ENCODE measurements around the gene DDX54.

DNA sequence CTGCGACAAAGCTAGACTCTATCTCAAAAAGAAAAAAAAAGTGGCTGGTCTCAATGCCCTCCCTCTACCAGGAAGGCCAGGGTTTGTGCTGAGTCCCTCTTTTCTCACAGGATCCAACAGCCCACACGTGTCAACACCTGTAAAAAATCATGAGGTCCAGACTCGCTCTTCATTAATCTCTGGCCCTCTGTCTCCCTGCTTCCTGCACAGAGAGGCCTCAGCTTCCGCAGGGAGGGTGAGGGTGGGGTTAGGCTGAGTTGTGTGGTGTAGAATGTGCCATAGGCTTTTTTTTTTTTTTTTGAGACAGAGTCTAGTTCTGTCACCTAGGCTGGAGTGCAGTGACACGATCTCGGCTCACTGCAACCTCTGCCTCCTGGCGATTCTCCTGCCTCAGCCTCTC is 29.6 kb downstream of the DDX54 start:
- TF ChIP-seq, protein P1, sequence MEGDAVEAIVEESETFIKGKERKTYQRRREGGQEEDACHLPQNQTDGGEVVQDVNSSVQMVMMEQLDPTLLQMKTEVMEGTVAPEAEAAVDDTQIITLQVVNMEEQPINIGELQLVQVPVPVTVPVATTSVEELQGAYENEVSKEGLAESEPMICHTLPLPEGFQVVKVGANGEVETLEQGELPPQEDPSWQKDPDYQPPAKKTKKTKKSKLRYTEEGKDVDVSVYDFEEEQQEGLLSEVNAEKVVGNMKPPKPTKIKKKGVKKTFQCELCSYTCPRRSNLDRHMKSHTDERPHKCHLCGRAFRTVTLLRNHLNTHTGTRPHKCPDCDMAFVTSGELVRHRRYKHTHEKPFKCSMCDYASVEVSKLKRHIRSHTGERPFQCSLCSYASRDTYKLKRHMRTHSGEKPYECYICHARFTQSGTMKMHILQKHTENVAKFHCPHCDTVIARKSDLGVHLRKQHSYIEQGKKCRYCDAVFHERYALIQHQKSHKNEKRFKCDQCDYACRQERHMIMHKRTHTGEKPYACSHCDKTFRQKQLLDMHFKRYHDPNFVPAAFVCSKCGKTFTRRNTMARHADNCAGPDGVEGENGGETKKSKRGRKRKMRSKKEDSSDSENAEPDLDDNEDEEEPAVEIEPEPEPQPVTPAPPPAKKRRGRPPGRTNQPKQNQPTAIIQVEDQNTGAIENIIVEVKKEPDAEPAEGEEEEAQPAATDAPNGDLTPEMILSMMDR (IDR thresholded peaks at IDR 0.05): no peak
- no peak for TF ChIP-seq EP300 (IDR thresholded peaks at IDR 0.05)
- TF ChIP-seq POLR2A (IDR thresholded peaks at IDR 0.05): no peak

Data from sigmoid colon (tissue), 4 donors.